CD4-positive, alpha-beta memory T cell (primary cell): ENCODE measurements around the gene SULT1C3. TPM values are rescaled to one million over a fixed set of nuclear protein-coding genes. Genes with fewer than 3 reads are reported as not detected.

Source experiments
- CTCF ChIA-PET: fragments of 350-600 bp; sonication (Branson Sonifier 250); formaldehyde crosslinking; loops from one replicate; lab custom pipeline; 2021; ENCODE audit warnings: inconsistent platforms; ENCODE audit not compliant: partially characterized antibody; lab: Charles Lee
- POLR2A ChIA-PET: fragments of 350-600 bp; sonication (Branson Sonifier 250); formaldehyde crosslinking; loops from one replicate; lab custom pipeline; 2021; ENCODE audit not compliant: partially characterized antibody; lab: Charles Lee
- DNase-seq, 5 donors: peaks; one replicate each; pipeline versions ENCODE4 v3.0.0 to v3.0.0-alpha.2; 2020 to 2022; ENCODE audit warnings: mixed read lengths in 1 of 5
- H3K27ac ChIP-seq: one replicate; pipeline ENCODE4 v1.7.0; 2013; ENCODE audit warnings: low read depth, low read length
- H3K27me3 ChIP-seq: 2 replicates; pipeline ENCODE4 v1.7.0; 2013; ENCODE audit warnings: mild to moderate bottlenecking, low read length, moderate library complexity; ENCODE audit not compliant: insufficient read depth
- H3K36me3 ChIP-seq: 2 replicates; pipeline ENCODE4 v1.7.0; 2013; ENCODE audit warnings: mild to moderate bottlenecking, low read length, moderate library complexity; ENCODE audit not compliant: insufficient read depth
- H3K4me1 ChIP-seq: 2 replicates; pipeline ENCODE4 v1.7.0; 2013; ENCODE audit warnings: mild to moderate bottlenecking, low read length, moderate library complexity; ENCODE audit not compliant: insufficient read depth
- H3K4me3 ChIP-seq, 2 donors: one replicate each; pipeline ENCODE4 v1.7.0; 2013; ENCODE audit warnings: low read length in 2 of 2, mild to moderate bottlenecking in 1 of 2
- H3K9me3 ChIP-seq, 2 donors: one replicate each; pipeline ENCODE4 v1.7.0; 2013; ENCODE audit warnings: low read length in 2 of 2, control low read depth in 1 of 2; ENCODE audit not compliant: control insufficient read depth in 1 of 2
- H3K27ac Mint-ChIP-seq, 7 donors: one replicate each; pipeline ENCODE4 v1.8.0; 2020 to 2021; ENCODE audit warnings: mixed read lengths in 7 of 7, mild to moderate bottlenecking in 6 of 7, inconsistent platforms in 3 of 7, moderate library complexity in 3 of 7
- H3K27me3 Mint-ChIP-seq, 2 donors: one replicate each; pipeline ENCODE4 v1.8.0; 2020 to 2021; ENCODE audit warnings: mixed read lengths in 2 of 2
- H3K36me3 Mint-ChIP-seq, 2 donors: one replicate each; pipeline ENCODE4 v1.8.0; 2020 to 2021; ENCODE audit warnings: mixed read lengths in 2 of 2, inconsistent platforms in 1 of 2, mild to moderate bottlenecking in 1 of 2
- H3K4me1 Mint-ChIP-seq, 4 donors: one replicate each; pipeline ENCODE4 v1.8.0; 2020 to 2021; ENCODE audit warnings: mixed read lengths in 4 of 4, mild to moderate bottlenecking in 1 of 4
- H3K4me3 Mint-ChIP-seq, 8 donors: one replicate each; pipeline ENCODE4 v1.8.0; 2020 to 2021; ENCODE audit warnings: mixed read lengths in 8 of 8, mild to moderate bottlenecking in 7 of 8, moderate library complexity in 6 of 8, inconsistent platforms in 3 of 8
- H3K9me3 Mint-ChIP-seq, 8 donors: one replicate each; pipeline ENCODE4 v1.8.0; 2020 to 2021; ENCODE audit warnings: mixed read lengths in 8 of 8, mild to moderate bottlenecking in 5 of 8, inconsistent platforms in 3 of 8, moderate library complexity in 1 of 8
- intact Hi-C: fragments of 100-400 bp; cut with micrococcal nuclease; formaldehyde crosslinking; loops from one replicate; pipeline ENCODE4 v1.15.1; 2023
- polyA plus RNA-seq, 2 donors: library from polyadenylated mRNA; unstranded; fragments of 300-500 nt; fragmentation: Illumina TruSeq; gene quantifications; one replicate each; pipeline ENCODE4 v1.2.3, GENCODE V29; 2021
- total RNA-seq, 2 experiments: library from RNA; stranded (reverse); gene quantifications; one replicate each; pipeline ENCODE4 v1.2.3, GENCODE V29; 2021

SULT1C3 gene
- total and polyA plus RNA-seq, 4 experiments from 2014 or later, result not detected

DNA sequence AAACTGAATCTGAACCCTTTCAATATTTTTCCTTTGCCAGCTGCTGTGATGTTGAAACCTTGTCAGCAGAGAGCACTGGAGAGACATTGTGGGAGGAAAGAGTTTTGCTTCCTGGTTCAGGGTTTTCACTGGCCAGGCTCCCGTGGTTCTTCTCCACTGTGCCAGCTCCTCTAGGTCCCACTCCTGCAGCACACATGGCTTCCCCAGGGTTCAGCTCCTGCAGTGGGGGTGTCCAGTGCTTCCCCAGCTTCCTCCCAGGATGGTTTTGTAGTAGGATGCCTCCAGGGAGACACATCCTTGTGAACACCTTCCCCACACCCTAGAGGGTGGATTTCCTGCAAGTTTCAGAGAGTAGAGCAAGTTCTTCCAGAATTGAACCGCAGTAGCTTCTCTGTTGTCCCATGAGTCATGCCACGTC is 24.0 kb upstream of the SULT1C3 start:
- Mint-ChIP-seq H3K36me3 (no peaks in the 10 kb centered on the region), H3K4me3 (no peak overlapping the region), H3K27me3 (peaks cover 0 to 7% of the 10 kb centered on the region in 2 donors), H3K9me3 (peaks cover 0 to 7% (median 2%) of the 10 kb centered on the region in 8 donors), H3K4me1 (no peaks in the 10 kb centered on the region), H3K27ac (no peak overlapping the region)
- no peaks in the 10 kb centered on the region for H3K27me3 ChIP-seq
- CTCF ChIA-PET, result no interaction called here
- H3K36me3 ChIP-seq, result no peaks in the 10 kb centered on the region
- POLR2A ChIA-PET, result no interaction called here
- intact Hi-C loops, result no loop called here
- DNase-seq, result no peak
- no peak overlapping the region for H3K27ac ChIP-seq
- H3K4me1 ChIP-seq, result no peaks in the 10 kb centered on the region
- no peaks in the 10 kb centered on the region for H3K9me3 ChIP-seq
- H3K4me3 ChIP-seq, result no peak overlapping the region

DNA sequence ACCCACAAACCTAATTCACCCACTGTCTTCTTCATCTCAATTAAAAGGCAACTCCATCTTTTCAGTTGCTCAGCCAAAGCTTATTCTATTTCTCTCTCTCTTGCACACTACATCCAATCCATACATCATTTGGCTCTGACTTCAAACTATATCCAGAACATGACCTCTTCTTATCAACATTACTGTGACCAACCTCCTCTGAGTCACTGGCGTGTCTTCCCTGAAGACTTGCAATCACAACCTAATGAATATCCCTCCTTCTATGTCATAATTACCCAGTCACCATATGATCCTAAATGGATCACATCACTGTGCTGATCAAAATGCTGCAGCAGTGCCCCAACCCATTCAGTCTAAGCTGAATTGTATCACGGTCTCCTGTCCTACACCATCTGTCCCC is 22.6 kb upstream of the SULT1C3 start:
- Mint-ChIP-seq H3K9me3 (peaks cover 0 to 4% (median 0%) of the 10 kb centered on the region in 8 donors), H3K27me3 (peaks cover 0 to 5% of the 10 kb centered on the region in 2 donors), H3K36me3 (no peaks in the 10 kb centered on the region), H3K4me3 (no peak overlapping the region), H3K27ac (no peak overlapping the region), H3K4me1 (no peaks in the 10 kb centered on the region)
- H3K36me3 ChIP-seq, result no peaks in the 10 kb centered on the region
- no peak for DNase-seq
- H3K4me1 ChIP-seq, result no peaks in the 10 kb centered on the region
- no peaks in the 10 kb centered on the region for H3K9me3 ChIP-seq
- no peaks in the 10 kb centered on the region for H3K27me3 ChIP-seq
- CTCF ChIA-PET, result no interaction called here
- no peak overlapping the region for H3K27ac ChIP-seq
- intact Hi-C loops, result no loop called here
- no peak overlapping the region for H3K4me3 ChIP-seq
- POLR2A ChIA-PET, result no interaction called here

GRCh38 chr2:108219688-108220087 is 20.1 kb upstream of the SULT1C3 start:
- no peak for DNase-seq
- Histone ChIP-seq H3K4me1 (no peaks in the 10 kb centered on the region), H3K27me3 (no peaks in the 10 kb centered on the region), H3K27ac (no peak overlapping the region), H3K9me3 (no peaks in the 10 kb centered on the region), H3K36me3 (no peaks in the 10 kb centered on the region), H3K4me3 (no peak overlapping the region)
- Mint-ChIP-seq H3K9me3 (peaks cover 2 to 19% (median 13%) of the 10 kb centered on the region in 8 donors), H3K27me3 (peaks cover 0 to 3% of the 10 kb centered on the region in 2 donors), H3K27ac (no peak overlapping the region), H3K36me3 (no peaks in the 10 kb centered on the region), H3K4me3 (no peak overlapping the region), H3K4me1 (no peaks in the 10 kb centered on the region)
- CTCF ChIA-PET, result no interaction called here
- intact Hi-C loops, result no loop called here
- POLR2A ChIA-PET, result no interaction called here

DNA sequence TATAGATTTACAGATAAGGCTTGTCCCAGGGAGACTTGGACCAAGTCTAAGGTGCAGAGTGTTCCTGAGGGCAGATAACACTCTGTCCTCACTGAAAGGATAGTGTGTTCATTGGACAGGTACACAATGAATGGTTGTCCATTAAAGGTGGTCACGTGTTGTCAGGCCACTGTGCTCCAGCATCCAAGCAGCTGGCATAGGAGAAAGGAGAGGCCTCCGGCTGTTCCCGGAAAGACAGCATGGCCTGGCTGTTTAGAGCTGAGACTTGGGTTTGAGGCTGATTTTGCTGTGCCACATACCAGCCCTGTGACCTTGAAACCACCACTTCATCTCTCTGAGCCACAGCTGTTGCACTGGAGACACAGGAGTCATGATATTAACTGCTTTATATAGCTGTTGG is 19.6 kb upstream of the SULT1C3 start:
- Mint-ChIP-seq H3K4me1 (no peaks in the 10 kb centered on the region), H3K27me3 (peaks cover 0 to 3% of the 10 kb centered on the region in 2 donors), H3K4me3 (no peak overlapping the region), H3K36me3 (no peaks in the 10 kb centered on the region), H3K9me3 (peaks cover 2 to 22% (median 13%) of the 10 kb centered on the region in 8 donors), H3K27ac (no peak overlapping the region)
- ChIA-PET CTCF (no interaction called here), POLR2A (no interaction called here)
- Histone ChIP-seq H3K4me1 (no peaks in the 10 kb centered on the region), H3K36me3 (no peaks in the 10 kb centered on the region), H3K27me3 (no peaks in the 10 kb centered on the region), H3K4me3 (no peak overlapping the region), H3K27ac (no peak overlapping the region), H3K9me3 (no peaks in the 10 kb centered on the region)
- no peak for DNase-seq
- intact Hi-C loops, result no loop called here

- Mint-ChIP-seq H3K27ac (no peak overlapping the region), H3K4me1 (no peaks in the 10 kb centered on the region), H3K36me3 (no peaks in the 10 kb centered on the region), H3K9me3 (peaks cover 2 to 24% (median 13%) of the 10 kb centered on the region in 8 donors), H3K4me3 (no peak overlapping the region), H3K27me3 (peaks cover 0 to 1% of the 10 kb centered on the region in 2 donors)
- no peaks in the 10 kb centered on the region for H3K27me3 ChIP-seq
- no peak overlapping the region for H3K4me3 ChIP-seq
- no peak for DNase-seq
- ChIA-PET POLR2A (no interaction called here), CTCF (no interaction called here)
- intact Hi-C loops, result no loop called here
- H3K9me3 ChIP-seq, result no peaks in the 10 kb centered on the region
- H3K27ac ChIP-seq, result no peak overlapping the region
- H3K4me1 ChIP-seq, result no peaks in the 10 kb centered on the region
- no peaks in the 10 kb centered on the region for H3K36me3 ChIP-seq
Measured at GRCh38 chr2:108220942-108221541, 18.7 kb upstream of the SULT1C3 start.

GRCh38 chr2:108222261-108222660 is 17.5 kb upstream of the SULT1C3 start:
- H3K4me1 Mint-ChIP-seq, result no peaks in the 10 kb centered on the region
- intact Hi-C loops, result no loop called here
- H3K9me3 ChIP-seq, result no peaks in the 10 kb centered on the region
- DNase-seq, result no peak
- peaks cover 0 to 2% of the 10 kb centered on the region in 2 donors for H3K27me3 Mint-ChIP-seq
- no peaks in the 10 kb centered on the region for H3K4me1 ChIP-seq
- H3K4me3 Mint-ChIP-seq, result no peak overlapping the region
- no peaks in the 10 kb centered on the region for H3K36me3 ChIP-seq
- peaks cover 2 to 24% (median 13%) of the 10 kb centered on the region in 8 donors for H3K9me3 Mint-ChIP-seq
- H3K36me3 Mint-ChIP-seq, result no peaks in the 10 kb centered on the region
- no peak overlapping the region for H3K4me3 ChIP-seq
- no peak overlapping the region for H3K27ac Mint-ChIP-seq
- CTCF ChIA-PET, result no interaction called here
- H3K27me3 ChIP-seq, result no peaks in the 10 kb centered on the region
- no peak overlapping the region for H3K27ac ChIP-seq
- POLR2A ChIA-PET, result no interaction called here

GRCh38 chr2:108223573-108223972 is 16.2 kb upstream of the SULT1C3 start:
- CTCF ChIA-PET, result no interaction called here
- Mint-ChIP-seq H3K4me3 (no peak overlapping the region), H3K4me1 (no peaks in the 10 kb centered on the region), H3K9me3 (peaks cover 2 to 24% (median 13%) of the 10 kb centered on the region in 8 donors), H3K36me3 (no peaks in the 10 kb centered on the region), H3K27me3 (peaks cover 0 to 2% of the 10 kb centered on the region in 2 donors), H3K27ac (no peak overlapping the region)
- no peaks in the 10 kb centered on the region for H3K9me3 ChIP-seq
- DNase-seq, result no peak
- H3K27ac ChIP-seq, result no peak overlapping the region
- intact Hi-C loops, result no loop called here
- H3K36me3 ChIP-seq, result no peaks in the 10 kb centered on the region
- H3K4me3 ChIP-seq, result no peak overlapping the region
- no peaks in the 10 kb centered on the region for H3K27me3 ChIP-seq
- no peaks in the 10 kb centered on the region for H3K4me1 ChIP-seq
- POLR2A ChIA-PET, result no interaction called here
